ENCODE measurements around the gene AMFR.
"Not testable (repeated sequence)": the region's sequence is repeated elsewhere in the genome, so short reads cannot be mapped to it uniquely, and the experiment has no call there.

Gene AMFR

DNA sequence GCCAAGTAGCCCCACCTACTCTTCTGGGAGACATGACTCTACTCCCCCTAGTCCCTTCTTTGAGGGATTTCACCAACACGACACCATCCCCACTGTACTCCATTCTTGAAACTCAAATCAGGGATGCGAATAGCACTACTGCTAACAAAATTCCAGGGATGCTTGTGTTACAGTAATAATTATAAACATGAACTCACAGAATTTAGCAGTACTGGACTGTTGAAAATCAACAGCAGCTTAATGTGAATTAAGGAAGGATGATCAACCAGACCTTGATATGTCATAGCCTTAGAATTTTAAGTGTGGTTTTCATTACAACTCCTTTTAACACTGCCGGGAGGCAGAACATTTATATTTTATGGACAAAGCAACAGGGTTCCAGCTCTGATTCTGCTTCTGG is 37.9 kb downstream of the AMFR start:
- no peak for DNase-seq

DNA sequence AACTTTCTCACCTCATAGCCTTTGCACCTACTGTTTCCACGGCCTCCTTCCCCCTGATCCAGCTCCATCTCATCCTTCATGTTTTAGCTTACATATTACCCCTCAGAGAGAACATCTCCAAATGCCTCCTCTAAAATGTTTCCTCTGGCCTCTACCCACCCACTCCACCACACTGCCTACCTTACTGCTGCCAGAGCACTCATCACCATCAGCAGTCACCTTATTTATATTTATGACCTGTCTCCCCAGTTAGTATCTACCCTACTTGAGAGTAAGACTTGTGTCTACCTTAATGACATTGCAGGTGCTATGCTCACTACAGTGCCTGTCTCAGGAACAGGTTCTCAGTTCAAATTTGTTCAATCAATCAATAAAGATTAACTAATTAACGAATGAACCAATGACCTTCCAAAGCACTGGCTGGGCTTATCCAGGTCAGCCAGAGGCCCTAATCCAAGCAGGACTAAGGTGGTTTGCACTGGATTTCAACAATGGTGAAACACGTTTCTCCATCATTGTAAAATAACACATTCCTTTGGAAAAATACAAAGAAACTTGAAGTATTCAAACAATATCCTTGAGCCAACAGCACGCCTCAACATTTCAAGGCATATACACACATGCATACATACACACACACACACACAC is 41.1 kb downstream of the AMFR start:
- no peak for DNase-seq

DNA sequence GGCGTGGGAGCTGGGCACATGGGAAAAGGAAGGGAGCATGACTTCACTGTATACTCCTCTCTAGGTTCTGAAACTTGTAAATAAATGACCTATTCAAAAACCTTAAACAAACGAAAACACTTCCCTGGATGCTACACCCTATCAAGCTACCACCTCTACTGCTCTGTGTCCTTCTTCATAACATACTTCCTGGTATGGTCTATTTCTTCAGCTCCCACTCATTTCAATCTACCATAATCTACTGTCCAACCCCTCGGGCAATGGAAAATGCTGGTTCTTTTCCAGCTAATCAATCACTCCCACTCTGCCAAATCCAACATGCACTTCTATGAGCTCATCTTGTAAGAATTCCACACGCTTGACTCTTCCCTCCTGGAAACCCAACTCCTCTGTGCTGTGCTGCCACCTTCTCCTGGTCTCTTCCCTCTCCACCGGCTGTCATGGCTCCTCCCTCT is 42.4 kb downstream of the AMFR start:
- DNase-seq, result no peak

DNA sequence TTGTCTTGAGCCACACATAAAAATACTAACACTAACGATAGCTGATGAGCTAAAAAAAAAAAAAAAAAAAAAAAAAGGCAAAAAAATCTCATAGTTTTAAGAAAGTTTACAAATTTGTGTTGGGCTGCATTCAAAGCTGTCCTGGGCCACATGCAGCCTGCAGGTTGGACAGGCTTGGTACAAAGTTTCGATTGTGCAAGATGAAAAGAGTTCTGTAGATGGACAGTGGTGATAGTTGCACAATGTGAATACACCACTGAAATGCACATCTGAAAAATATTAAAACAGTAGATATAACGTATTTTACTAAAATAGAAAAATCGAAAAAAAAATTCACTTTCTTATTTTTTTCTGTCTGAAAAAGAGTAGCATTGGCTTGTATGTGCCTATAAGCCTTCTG is 42.9 kb downstream of the AMFR start:
- no peak for DNase-seq

DNA sequence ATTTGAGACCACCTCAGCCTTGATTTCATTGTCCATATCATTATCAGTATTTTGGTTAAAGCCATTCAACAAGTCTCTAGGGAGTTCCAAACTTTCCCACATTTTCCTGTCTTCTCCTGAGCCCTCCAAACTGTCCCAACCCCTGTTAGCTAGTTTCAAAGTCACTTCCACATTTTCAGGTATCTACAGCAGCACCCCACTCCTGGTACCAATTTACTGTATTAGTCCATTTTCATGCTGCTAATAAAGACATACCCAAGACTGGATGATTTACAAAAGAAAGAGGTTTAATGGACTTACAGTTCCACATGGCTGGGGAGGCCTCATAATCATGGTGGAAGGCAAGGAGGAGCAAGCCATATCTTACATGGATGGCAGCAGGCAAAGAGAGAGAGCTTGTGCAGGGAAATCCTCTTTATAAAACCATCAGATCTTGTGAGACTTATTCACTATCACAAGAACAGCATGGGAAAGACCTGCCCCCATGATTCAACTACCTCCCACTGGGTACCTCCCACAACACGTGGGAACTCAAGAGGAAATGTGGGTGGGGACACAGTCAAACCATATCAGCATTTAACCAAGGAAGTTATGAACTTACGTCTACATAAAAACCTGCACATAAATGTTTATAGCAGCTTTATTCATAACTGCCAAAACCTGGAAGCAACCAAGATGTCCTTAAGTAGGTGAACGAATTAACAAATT is 44.4 kb downstream of the AMFR start:
- not testable (repeated sequence) for DNase-seq

DNA sequence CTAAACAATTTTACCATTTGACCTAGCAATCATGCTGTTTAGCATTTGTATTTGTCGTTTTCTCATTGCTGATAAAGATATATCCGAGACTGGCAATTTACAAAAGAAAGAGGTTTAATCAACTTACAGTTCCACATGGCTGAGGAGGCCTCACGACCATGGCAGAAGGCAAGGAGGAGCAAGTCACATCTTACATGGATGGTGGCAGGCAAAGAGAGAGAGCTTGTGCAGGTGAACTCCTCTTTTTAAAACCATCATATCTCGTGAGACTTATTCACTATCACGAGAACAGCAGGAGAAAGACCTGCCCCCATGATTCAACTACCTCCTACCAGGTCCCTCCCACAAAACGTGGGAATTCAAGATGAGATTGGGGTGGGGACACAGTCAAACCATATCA is 46.3 kb downstream of the AMFR start:
- DNase-seq, result not testable (repeated sequence)

DNA sequence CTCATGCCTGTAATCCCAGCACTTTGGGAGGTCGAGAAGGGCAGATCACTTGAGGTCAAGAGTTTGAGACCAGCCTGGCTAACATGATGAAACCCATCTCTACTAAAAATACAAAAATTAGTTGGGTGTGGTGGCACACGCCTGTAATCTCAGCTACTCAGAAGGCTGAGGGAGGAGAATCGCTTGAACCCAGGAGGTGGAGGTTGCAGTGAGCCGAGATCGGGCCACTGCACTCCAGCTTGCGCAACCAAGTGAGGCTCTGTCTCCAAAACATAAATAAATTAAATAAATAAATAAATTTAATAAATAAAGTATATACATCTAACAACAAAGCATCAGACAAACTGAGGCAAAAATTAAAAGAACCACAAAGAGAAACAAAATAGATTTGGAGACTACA is 49.6 kb downstream of the AMFR start:
- DNase-seq, result not testable (repeated sequence)

DNA sequence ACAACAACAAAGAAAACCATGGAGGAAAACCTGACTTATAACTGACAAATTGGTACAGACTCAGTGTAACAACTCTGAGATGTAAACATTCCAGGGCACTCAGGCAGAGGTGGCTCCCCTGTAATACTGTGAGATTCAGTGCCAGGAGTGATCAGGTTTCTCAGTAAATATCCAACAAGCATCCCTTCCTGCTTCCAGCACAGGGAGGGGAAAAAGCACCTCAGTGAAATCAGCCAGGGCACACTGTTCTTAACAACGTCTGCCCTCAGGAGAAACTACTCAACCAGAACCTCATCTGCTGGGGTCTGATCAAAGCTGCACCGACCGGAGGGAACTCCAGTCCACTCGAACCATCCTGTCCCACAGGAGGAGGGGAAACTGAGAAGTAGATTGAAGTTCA is 52.3 kb downstream of the AMFR start:
- no peak for DNase-seq

DNA sequence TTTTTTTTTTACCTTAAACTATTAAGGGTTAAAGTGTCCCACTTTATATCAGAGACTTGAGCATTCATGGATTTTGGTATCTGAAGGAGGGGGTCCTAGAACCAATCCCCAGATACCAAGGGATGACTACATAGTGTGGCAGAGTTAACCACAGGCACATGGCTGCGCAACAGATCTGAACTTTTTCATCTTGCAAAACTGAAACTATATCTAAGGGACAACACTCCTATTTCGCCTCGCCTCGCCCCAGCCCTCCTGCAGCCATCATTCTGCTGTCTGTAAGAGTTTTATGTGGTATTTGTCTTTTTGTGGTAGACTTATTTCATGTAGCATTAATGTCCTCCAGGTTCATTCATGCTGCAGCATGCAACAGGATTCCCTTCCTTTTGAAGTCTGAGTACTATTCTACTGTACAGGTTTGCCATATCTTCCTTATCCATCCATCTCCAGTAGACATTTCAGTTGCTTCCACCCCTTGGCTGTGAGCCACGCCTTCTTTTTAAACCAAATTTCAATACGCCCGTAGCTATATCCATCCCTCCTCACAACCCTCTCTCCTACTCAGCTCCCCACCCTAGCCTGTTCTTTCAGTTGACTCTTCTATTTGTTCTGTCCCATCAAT is 53.2 kb downstream of the AMFR start:
- DNase-seq, result no peak

DNA sequence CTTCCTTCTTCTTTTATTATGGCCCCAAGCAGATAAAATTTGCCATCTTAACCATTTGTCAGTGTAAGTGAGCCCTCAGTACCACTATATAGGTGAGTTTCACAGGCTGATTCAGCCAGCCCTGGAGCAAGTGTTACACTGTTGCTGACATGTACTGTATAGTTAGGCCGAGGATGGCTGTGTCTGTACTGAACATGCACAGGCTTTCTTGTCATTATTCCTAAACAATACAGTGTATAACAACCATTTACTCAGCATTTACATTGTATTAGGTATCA is 53.7 kb downstream of the AMFR start:
- no peak for DNase-seq

DNA sequence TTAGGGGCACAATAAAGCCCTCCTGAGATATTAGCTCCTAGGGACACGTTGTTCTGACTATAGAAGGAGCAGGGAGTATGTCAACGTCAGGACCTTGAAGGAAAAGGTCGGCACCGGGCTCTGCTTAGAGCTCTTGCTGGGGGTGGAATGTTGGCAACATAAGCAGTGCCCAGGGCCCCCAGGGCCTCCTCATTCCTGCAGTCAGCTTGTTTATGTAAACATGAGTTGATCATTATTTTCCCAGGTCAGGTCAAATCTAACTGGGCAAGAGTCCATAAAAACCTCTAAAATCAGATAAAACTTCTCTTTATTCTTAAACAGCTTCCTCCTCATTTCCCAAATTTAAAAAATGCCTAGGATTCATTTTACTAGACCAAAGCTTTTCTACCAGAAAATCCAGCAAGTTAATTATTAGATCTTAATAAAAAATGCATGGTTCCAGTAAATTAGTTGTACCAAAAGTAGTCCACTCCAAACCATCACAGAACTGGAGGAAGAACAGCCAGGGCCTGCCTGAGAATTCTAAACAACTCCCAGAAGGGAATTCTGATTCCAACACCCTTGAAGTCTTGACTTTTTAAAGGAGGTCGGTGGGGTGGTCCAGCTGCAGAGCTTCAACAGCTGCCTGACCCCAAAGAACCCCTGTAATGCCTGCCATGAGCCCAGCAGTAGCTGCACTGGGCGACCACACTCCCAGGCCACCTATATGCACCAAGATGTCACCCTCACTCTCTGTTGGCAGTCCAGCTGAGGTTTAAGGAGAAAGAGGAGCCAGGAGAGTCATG is 54.3 kb downstream of the AMFR start:
- no peak for DNase-seq

DNA sequence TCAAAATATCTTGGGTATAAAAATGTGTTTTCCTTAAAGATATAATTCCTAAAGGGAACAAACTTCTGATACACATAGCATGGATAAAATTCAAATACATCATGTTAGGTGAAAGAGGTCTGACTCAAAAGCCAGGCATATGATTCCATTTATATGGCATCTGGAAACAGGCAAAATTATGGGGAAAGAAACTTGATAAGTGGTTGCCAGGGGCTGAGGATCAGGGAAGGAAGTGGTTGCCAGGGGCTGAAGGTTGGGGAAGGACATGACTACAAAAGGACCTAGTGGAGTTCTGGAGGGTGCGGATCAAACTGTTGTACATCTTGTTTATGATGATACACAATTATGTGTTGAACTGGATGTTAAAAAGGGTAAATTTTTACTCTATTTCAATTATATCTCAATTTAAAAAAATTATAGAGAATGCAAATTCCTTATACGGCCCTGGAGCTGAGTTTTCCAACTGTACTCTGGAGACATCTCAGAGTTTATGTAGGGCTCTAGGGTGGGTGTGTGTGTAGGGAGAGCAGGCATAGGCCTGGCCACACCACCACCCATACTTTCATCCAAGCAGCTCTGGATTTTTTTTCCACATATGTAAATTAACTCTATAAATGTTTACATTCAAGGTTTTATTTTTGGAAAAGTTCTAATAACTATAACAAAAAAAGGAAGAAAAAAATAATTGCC is 55.0 kb downstream of the AMFR start:
- DNase-seq, result no peak

DNA sequence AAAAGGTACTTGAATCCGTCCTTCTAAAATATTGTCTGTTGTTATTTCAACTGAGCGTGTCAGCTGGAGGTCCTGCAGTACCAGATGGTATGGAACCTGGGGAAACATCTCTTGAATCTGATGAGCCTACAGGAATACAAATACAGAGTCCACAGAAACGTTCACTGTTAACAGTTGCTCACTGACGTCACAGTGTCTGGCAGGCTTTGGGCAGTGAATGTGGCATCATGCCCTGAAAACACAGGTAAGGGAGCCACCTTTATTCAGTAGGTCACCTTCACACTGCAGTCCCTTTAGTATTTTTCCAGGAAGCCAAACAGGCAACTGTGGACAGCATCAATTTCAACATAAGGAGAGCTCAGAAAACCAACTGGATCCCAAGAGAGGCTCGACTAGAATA is 56.1 kb downstream of the AMFR start:
- no peak for DNase-seq

DNA sequence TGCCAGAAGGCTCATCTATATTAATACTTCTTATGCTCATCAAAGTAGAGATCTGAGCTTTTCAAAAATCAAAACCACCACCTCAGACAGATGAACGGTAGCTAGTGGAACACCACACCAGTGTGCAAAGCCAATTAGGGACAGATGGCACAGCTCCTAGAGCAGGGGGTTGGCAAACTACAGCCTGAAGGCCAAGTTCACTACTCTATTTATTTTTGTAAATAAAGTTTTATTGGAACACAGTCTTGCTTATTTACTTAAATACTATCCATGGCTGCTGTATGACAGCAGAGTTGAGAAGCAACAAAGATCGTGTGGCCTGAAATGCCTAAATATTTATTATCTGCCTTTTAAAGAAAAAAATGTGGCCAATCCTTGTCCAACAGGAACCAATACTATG is 56.8 kb downstream of the AMFR start:
- no peak for DNase-seq

DNA sequence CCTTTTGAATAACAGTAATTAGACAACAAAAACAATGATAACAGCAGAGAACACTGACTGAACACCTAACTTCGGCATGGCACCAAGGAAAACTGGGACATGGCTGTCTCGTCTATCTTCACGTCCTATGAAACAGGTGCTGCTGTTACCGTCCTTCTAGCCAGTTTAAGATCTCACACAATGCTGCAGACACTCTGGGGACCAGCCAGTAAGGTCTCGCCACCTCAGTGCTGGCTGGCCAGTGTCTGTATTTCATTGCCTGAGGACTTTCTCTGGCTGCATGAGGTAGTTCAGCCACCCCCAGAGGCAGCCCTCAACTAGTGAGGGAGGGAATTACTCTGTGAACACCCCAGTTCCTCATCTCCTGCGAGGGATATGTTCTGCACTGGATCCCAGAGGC is 57.6 kb downstream of the AMFR start:
- no peak for DNase-seq

DNA sequence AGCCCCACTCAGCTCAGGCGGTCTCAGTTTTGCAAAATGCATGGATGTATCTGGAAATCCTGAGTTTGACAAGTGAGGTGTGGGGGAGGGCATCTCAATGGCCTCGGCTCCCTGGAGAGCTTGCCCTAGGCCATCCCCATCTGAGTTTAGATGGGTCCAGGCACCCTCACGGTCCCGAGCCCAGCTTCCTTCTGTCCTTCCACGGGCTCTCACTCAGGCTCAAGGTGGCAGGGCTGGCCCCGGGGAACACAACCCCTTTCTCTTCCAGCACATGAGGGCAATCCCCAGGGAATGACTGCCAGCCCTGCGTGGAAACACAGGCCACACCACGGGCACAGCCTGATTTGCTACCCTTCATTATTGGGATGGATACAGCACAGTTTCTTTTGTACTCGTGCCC is 58.4 kb downstream of the AMFR start:
- no peak for DNase-seq

DNA sequence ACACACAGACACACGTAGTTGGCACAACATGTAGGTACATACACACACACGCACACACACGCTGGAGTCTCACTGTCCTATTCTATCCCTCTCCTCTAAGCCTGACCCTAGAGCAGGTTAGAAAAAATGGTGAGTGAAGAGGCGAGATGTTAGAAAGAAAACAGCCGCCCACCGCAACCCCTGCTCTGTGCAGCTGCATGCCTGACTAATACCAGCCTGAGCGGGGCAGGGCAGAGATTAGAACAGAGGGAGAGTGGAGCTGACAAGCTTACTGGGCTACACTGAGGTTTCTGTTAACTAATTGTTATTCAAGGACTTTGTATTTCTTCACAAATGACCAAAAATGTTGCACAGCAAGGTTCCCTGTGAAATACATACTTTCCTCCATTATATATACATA is 59.8 kb downstream of the AMFR start:
- DNase-seq, result no peak

DNA sequence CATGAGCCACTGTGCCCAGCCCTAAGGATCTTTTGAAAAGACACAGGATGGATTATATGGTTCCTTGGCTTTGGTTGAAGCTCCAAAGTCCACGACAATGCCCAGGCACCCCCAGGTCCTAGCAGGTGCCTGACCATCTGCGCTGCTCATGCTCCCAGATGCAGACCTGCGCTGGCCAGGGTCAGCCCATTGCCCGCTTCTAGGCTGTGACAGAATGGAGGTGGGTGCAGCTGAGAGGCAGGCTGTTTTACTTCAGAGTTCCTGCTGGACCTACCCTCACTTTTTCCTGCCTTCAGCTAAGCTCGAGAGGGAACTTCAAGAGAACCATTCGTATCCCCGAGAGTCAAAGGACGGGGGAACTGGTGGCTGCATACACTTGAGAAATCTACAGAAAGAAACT is 60.5 kb downstream of the AMFR start:
- DNase-seq, result no peak

DNA sequence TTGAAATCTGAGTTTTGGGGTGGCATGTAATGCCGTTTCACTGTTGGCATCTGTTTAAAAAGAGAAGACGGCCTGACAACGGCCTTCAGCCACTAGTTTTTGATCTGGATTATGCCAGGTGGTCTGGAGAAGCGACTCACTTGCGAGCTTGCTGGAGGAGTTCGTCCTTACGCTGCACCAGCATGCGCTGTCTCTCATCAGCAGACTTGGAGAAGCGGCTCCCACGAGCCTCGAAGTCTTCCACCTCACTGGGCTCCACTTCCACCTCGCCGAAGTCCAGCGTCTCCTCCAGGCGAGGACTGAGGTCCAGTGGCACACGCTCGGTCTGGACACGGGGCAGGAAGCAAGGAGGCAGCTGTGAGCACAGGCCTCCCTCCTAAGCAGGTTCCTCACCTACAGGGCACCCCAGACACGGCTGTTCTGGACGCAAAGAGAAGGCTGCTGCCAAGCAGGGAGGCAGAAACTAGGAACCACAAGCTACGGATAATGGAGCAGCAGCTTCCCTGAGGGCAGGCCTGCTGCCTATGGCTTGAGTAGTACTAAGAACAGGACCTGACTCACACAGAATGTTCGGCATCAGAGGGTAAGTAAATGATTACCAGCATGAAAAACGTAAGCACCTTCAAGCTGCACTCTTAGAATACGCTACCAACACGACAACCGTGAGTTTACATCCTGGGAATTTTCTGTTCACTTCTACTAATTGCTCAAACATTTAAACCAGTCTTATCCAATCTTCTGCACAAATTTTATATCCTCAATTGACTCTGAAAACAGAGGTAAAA is 61.4 kb downstream of the AMFR start:
- no peak for DNase-seq

DNA sequence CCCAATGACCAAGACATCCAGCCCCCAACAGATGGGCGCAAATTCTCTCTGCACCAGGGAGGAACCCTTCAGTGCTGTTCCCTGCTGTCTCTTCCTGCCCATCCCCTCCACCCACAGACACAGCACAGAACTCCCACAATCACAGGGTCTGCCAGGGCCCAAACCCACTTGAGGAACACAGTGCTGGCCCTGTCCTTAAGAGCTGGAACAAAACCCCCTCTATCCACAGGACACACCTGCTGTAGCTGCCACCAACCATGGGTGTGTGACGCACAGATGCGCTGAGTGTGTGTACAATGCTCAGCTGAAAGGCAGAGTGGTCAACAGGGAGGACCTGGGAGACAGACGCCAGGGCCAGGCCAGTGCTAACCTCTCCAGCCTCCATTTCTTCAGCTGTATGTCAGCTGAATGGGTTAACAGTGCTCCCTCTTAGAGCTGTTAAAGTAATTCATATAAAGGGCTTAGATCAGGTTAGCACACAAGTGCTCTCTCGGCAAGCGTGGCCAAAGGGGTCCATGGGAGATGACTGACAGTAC is 62.1 kb downstream of the AMFR start:
- no peak for DNase-seq

DNA sequence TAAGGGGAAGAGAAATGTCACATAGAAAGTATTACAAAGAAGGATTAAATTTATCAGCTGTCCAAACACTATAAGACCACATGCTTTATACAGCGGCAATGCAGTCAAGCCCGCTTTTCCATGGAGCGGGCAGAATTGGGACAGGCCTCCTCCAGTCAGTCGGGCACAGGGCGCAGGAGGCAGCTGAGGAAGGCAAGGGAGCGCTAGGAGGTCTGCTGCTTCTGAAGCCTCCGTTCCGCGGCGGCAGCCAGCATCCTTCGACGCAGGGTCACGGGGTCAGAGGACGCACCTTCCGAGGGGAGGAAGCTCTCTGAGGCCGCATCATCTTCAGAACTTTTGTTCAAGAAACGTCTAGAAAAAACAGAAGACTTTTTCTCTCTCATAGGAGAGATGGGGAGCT is 62.6 kb downstream of the AMFR start:
- no peak for DNase-seq

DNA sequence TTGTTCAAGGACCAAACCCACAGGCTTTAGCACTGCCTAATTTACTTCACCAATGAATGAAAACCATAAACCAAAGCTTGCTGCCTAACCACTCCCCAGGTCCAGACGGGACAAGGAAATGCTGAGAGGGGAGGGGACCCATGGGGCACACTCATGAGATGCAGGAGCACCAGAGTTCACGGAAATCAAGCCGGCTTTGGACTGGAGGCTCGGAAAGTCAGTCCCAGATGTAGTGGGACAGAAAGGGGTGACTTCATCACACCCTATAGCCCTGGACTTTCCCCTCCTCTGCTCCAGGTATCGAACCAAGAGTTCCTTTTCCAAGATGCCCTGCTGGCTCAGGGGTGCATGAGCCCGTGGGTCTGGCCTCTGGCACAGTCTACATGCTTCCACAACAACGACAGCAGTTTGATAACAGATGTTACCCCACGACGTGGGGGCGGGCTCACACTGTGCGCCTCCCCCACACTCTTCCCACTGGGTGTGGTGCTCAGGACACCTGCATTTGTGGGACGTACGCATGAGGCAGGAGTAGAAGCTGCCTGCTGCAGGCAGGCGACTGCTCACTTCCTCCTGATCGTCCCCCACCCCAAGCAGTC is 63.2 kb downstream of the AMFR start:
- DNase-seq, result no peak
